NCI-H774 (cell line): ENCODE data around the gene LRRC23.
"Not testable (repeated sequence)": the region's sequence is repeated elsewhere in the genome, so short reads cannot be mapped to it uniquely, and the experiment has no call there.

ENCODE experiments used
- DNase-seq: peaks from one replicate; lab custom pipeline; 2025; lab: John Stamatoyannopoulos, UW

Gene LRRC23

DNA sequence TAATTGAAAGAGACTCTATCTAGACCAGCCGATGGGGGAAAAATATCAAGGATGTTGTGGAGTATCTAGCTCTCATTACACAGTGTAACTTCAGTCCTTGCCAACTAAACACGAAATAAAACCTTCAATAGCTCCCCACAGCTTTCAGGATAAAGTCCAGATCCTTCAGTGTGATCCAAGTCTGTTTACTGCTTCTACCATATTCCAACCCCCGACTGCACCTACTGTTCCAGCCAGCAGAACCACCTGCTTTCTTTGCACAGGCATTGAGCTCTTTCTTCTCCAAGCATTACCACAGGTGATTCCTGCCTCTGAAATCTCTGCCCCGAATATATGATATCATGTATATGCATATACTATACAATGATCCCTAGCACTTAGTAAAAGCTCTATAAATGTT, 2.2 kb upstream of the LRRC23 start:
- DNase-seq: no peak

DNA sequence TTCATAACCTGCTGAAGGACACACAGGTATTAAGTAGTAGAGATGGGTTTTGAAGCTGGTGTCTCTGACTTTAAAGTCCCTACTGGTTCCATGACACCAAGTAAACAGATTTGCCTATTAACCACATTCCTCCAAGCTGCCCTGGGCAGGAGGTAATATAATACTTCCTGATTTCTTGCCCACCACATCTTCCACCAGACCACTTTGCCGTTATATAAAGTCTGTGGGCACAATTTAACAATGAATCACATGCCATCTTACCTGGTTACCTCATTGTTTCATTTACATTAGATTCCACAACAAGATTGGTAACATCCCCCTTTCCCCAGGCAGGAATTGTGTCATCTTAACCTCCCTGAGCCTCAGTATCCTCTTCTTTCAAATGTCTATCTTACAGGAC, 900 bp upstream of the LRRC23 start:
- no peak for DNase-seq

DNA sequence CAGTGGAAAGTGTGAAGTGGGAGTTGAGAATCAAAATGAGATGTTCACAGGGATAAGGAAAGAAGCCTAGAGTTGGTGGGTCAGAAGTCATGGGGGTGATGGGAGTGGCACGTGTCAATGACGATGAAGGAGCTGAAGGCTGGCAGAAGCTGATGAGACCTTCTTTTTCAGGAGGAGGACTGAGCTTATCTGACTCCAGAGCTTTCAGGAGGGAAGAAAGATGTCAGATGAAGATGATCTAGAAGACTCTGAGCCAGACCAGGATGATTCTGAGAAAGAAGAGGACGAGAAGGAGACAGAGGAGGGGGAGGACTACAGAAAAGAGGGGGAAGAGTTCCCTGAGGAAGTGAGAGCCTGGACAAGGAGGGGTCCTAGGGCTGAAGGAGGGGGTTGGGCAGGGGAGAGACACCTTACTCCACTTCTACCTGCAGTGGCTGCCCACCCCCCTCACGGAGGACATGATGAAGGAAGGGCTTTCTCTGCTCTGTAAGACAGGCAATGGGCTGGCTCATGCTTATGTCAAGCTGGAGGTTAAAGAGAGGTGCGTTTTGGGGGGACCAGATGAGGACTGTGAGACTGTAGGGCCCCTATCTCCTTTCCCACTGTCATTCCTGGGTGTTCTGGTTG, 905 bp downstream of the LRRC23 start:
- DNase-seq: no peak

DNA sequence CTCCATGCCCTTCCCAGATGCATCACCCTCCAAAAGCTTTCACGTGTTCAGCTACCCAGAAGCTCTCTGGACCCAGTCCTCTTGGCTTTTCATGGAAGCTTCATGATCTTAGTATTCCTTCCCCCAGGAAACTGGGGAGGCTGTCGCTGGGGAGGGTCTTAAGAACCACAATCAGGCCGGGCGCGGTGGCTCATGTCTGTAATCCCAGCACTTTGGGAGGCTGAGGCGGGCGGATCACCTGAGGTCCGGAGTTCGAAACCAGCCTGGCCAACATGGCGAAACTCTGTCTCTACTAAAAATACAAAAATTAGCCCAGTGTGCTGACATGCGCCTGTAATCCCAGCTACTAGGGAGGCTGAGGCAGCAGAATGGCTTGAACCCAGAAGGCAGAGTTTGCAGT, 3.5 kb downstream of the LRRC23 start:
- DNase-seq: not testable (repeated sequence)

DNA sequence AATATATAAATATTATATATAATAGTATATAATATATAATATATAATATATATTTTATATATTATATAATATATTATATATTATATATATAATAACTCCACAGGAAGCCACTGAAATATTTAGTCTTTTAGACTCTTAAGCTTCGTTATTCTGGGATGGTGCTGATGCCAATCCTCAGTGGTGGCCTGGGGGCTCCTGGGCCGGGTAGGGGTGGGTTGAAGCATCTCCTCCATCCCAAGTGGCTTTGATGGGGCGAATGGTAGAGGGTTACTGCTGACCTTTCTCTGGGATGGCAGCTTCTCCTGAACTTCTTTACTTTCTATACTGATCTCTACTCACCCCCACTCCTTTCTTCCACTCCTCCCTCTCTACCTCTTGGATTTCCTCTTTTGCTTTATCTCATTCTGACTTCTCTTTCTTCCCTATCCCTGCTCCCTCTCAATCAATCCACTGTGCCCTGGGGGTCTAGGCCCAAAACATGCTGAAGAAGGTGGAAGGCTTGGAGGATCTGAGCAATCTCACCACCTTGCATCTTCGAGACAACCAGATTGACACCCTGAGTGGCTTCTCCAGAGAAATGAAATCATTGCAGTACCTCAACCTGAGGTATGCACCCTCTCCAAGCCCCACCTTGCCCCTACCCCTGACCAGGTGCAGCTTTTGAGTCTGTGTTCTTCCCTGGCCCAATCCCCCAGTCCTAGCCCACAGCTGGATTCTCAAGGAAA, 5.0 kb downstream of the LRRC23 start:
- DNase-seq: no peak

DNA sequence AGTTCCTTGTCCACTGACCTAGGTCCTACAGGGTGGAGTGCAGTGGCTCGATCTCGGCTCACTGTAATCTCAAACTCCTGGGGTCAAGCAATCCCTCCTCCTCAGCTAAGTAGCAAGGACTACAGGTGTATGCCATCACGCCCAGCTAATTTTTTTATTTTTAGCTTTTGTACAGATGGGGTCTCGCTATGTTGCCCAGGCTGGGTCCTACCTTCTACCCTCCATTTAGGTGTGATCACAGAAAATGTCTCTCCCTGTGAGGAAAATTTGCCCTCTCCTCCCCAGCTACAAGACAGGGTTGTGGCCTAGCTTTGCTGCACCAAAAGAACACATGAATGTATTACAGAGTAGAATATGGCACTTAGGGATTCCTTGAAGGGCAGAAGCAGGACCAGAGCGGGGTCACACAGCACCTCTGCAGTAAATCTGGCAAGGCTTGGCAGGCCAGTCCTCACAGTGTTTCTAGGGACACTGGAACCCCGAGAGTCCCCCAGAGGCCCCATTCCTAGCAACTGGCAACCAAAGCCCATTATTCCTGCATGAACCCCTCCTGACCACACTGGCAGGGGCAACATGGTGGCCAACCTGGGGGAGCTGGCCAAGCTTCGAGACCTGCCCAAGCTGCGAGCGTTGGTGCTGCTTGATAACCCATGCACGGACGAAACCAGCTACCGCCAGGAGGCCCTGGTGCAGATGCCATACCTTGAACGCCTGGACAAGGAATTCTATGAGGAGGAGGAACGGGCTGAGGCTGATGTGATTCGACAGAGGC, 7.7 kb downstream of the LRRC23 start:
- no peak for DNase-seq

DNA sequence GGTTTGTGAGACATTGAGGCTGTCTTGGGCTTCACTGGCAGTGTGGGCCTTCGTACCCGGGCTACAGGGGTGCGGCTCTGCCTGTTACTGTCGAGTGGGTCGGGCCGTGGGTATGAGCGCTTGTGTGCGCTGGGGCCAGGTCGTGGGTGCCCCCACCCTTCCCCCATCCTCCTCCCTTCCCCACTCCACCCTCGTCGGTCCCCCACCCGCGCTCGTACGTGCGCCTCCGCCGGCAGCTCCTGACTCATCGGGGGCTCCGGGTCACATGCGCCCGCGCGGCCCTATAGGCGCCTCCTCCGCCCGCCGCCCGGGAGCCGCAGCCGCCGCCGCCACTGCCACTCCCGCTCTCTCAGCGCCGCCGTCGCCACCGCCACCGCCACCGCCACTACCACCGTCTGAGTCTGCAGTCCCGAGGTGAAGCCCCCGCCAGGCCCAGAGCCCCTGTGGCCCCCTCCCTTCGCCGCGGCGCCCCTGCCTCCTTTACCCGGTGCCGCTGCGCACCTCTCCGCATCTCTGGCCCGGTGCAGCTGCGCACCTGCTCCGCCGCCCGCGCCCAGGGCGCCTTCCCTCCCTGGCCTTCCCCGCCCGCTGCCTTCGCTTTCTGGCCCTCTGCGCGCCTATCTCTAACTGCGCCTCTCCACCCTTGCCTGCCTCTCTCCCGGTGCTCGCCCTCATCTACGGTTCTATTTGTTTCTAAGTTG, 9.8 kb downstream of the LRRC23 start, which contains the start of gene ENO2:
Gene ENO2, plus strand, starts transcription at position 335 of the 701 bp plus-strand sequence. CDS start 1,253 bp downstream, outside the sequence.
- peak; percentile 59 for DNase-seq

DNA sequence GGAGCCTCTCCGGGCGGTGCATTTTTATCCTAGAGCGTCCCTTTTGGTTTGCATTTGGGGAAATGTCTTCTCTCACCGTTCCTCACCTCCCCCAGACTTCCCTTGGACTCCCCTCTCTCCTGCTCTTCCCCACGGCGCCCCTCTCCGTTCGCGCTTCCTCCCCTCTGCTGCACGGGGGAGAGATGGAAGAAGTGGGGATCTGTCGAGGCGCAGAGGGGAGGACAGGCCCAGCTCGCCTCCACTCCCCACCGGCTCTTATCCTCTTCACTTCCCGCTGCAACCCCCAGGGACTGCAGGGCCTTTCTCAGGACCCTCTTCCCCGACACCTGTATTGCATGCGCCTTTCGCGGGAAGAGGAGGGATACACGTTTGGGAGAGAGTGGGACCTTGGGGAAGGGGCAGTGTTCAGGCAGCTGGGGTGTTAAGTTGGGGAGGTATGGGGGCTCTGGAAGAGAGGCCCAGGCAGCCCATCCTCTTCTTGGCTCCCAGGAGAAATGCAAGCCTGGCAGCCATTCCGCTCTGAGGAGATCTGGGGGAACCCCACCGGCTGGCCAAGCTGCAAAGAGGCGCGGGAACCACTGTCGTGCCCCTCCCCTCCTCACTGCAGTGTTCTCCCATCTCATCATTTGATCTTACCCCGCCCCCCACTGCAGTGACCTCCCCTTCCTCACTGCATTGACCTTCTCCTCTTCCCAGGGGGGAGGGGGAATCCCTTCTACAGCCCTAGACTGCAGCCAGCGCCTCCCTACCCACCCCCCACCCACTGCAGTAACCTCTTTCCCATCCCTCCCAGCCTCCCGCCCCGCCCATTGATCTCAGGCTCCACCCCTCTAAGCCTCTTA, 10.5 kb downstream of the LRRC23 start:
- peak; percentile 14 for DNase-seq

DNA sequence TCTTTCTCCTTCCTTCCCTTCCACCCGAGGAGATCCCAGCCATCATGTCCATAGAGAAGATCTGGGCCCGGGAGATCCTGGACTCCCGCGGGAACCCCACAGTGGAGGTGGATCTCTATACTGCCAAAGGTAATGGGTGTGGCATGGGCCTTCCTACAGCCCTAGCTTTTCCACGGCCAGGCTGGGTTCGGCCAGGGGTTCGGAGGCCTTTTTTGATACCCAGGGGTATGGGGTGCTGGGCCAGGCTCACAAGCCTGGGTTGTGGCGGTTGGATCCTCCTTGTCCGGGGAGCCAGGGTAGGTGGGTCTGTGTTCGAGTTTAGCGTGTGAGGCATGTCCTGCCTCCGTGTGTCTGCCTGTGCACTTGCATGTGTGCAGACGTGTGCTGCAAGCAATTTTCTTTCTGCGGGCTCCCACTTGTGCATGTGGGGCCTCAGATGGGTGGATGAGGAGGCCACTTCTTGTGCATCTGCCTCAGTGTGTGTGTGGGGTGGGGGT, 11.2 kb downstream of the LRRC23 start:
- DNase-seq: no peak

DNA sequence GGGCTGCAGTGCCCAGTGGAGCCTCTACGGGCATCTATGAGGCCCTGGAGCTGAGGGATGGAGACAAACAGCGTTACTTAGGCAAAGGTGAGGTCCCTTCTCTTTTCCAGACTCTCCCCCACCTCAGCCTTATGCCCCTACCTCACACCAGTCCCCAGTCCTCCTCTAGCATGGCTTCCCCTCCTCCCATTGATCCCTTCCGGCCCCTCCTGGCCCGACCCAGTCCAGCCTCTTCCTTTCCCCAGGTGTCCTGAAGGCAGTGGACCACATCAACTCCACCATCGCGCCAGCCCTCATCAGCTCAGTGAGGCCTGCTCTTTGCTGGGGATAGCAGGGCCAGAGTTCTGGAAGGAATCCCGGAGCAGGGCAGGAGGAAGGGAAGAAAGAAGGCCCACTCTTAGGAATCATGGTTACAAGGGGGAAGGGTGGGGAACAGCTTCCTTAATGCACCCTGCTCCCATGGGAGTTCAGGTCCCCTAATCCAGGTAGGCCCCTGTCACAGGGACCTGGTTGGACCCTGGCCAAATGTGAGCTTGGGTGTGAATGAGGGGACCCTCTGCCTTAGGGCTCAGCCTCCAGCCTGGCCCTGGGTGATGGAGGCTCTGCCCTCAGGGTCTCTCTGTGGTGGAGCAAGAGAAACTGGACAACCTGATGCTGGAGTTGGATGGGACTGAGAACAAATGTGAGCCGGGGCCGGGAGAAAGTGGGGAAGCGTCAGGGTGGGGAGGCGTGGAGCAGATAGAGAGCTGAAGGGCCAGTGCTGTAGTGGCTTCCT, 12.0 kb downstream of the LRRC23 start:
- no peak for DNase-seq

DNA sequence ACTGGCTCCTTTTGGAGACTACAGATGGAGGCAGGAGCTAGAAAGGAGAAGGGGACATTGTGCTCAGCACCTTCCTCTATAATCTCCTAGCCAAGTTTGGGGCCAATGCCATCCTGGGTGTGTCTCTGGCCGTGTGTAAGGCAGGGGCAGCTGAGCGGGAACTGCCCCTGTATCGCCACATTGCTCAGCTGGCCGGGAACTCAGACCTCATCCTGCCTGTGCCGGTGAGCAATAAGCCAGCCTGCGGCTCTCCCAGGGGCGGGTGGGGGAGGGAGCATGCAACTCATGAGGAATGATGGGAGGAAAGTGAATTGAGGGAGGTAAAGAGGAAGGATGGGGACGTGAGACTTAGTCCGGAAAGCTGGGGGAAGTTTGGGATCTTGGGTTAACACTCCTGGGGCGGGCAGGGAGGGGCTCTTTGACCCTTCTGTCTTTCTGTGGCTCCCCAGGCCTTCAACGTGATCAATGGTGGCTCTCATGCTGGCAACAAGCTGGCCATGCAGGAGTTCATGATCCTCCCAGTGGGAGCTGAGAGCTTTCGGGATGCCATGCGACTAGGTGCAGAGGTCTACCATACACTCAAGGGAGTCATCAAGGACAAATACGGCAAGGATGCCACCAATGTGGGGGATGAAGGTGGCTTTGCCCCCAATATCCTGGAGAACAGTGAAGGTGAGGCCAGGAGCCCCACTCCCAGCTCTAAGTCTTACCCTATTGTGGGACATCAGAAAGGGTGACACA, 13.0 kb downstream of the LRRC23 start:
- DNase-seq: no peak

DNA sequence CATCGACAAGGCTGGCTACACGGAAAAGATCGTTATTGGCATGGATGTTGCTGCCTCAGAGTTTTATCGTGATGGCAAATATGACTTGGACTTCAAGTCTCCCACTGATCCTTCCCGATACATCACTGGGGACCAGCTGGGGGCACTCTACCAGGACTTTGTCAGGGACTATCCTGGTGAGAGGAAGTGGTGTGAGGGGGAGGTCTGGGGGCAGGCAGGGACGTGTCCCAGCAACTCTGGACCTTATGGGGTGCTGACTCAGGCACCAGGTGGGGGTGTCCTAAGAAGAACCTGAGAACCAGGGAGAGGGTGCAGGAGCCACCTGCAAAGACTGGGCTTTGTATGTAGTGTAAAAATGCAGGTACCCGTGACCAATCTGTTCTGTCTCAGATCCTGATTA, 15.0 kb downstream of the LRRC23 start:
- DNase-seq: no peak

DNA sequence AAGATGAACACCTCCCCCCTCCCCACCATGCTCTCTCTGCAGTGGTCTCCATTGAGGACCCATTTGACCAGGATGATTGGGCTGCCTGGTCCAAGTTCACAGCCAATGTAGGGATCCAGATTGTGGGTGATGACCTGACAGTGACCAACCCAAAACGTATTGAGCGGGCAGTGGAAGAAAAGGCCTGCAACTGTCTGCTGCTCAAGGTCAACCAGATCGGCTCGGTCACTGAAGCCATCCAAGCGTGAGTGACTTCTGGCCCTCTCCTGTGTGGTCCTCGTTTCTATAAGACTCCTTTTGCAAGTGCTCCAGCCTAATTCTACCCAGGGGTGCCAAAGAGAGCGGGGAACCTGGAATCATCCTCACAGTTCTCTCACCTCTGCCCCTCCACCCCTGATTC, 16.9 kb downstream of the LRRC23 start:
- no peak for DNase-seq

DNA sequence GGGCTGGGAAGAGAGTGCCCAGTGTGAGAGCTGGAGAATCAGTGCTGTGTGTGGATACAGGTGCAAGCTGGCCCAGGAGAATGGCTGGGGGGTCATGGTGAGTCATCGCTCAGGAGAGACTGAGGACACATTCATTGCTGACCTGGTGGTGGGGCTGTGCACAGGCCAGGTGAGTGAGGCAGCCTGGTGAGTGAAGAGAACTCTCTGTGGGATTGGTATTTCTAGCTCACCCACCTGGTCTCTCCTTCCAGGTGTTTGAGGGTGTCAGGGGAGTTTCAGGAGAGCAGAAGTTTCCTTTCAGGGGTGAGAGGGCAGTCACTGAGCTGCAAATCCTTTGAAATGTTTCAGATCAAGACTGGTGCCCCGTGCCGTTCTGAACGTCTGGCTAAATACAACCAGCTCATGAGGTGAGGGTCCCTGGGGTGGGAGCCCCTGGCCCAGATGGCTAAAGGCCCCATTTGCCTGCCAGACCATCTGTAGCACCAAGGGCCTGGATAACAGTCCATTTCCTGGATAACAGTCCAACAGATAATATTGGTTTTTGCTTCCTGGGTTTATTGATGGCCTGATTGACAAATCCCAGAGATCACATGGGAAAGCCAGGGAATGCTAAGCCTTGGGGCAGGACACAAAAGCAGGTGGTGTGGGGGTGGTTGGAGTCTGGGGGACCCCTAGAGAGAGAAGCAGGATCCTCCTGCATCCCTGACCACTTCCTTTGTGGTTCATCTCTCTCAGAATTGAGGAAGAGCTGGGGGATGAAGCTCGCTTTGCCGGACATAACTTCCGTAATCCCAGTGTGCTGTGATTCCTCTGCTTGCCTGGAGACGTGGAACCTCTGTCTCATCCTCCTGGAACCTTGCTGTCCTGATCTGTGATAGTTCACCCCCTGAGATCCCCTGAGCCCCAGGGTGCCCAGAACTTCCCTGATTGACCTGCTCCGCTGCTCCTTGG, 17.6 kb downstream of the LRRC23 start:
- no peak for DNase-seq

DNA sequence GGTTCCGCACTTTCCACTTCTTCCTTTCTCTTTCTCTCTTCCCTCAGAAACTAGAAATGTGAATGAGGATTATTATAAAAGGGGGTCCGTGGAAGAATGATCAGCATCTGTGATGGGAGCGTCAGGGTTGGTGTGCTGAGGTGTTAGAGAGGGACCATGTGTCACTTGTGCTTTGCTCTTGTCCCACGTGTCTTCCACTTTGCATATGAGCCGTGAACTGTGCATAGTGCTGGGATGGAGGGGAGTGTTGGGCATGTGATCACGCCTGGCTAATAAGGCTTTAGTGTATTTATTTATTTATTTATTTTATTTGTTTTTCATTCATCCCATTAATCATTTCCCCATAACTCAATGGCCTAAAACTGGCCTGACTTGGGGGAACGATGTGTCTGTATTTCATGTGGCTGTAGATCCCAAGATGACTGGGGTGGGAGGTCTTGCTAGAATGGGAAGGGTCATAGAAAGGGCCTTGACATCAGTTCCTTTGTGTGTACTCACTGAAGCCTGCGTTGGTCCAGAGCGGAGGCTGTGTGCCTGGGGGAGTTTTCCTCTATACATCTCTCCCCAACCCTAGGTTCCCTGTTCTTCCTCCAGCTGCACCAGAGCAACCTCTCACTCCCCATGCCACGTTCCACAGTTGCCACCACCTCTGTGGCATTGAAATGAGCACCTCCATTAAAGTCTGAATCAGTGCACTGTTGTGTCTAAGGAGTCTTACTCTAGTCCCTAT, 18.5 kb downstream of the LRRC23 start:
- DNase-seq: no peak

DNA sequence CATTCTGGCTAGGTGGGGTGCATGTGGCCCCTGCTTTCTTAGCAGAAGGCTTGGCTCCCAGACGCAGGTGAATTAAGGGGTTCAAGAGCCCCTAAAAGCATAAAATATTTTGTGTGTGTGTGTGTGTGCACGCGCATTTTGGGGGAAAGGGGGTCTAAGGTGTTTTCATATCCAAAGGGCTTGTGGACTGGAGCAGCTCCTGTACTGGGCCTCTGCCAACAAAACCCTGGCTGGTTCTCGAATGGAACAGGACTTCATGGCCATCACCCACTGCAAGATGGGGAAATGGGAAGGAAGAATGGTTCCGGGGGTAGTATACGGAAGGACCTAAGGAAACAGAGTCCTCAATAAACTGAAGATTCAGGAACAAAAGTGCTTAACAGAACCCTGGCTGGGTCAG, 19.2 kb downstream of the LRRC23 start:
- no peak for DNase-seq

DNA sequence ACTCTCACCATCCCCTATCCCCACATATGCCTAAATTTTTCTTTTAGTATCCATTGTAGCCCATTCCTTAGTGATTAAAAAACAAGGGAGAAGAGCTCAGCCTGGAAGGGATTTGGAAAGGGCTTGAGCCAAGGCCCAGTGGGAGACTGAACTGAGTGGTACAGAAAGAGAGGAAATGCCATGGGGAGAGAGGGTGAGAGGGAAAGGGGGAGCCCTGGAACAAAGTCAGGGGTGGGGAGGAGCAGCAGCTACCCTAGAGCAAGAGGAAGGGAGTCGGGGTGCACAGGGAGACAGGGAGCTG, 20.6 kb downstream of the LRRC23 start:
- no peak for DNase-seq
